Lung (tissue), 12 donors: ENCODE data around the gene GSTO2. TPM values are rescaled to one million over a fixed set of nuclear protein-coding genes. Genes with fewer than 3 reads are reported as not detected.

Experiments
- ATAC-seq: fragments of 200-7000 bp; cut with Tn5 transposase; one replicate; pipeline ENCODE4 v1.9.1; 2020; ENCODE audit warnings: moderate number of reproducible peaks; ENCODE audit not compliant: insufficient read depth, low FRiP score
- DNase-seq, 3 donors: peaks; one replicate each; pipeline ENCODE4 v3.0.0-alpha.2; 2013 to 2017
- H3K27ac ChIP-seq, 2 donors: one replicate each; pipeline ENCODE4 v1.5.1; 2013; ENCODE audit warnings: mild to moderate bottlenecking in 2 of 2, moderate library complexity in 2 of 2, control low read depth in 1 of 2, inconsistent platforms in 1 of 2, low read depth in 1 of 2, low read length in 1 of 2
- H3K27me3 ChIP-seq, 3 donors: one replicate each; pipeline ENCODE4 v1.5.1; 2013; ENCODE audit warnings: low read length in 2 of 3; ENCODE audit not compliant: control insufficient read depth in 3 of 3, insufficient read depth in 3 of 3
- H3K36me3 ChIP-seq, 4 donors: one replicate each; pipeline ENCODE4 v1.5.1; 2013; ENCODE audit warnings: low read length in 4 of 4, mild to moderate bottlenecking in 1 of 4, moderate library complexity in 1 of 4; ENCODE audit not compliant: control insufficient read depth in 4 of 4, insufficient read depth in 4 of 4
- H3K4me1 ChIP-seq, 5 donors: one replicate each; pipeline ENCODE4 v1.5.1; 2013; ENCODE audit warnings: low read length in 5 of 5, mild to moderate bottlenecking in 2 of 5, moderate library complexity in 1 of 5; ENCODE audit not compliant: control insufficient read depth in 5 of 5, insufficient read depth in 5 of 5
- H3K4me3 ChIP-seq: one replicate; pipeline ENCODE4 v1.5.1; 2013; ENCODE audit warnings: mild to moderate bottlenecking, control low read depth, moderate library complexity
- H3K9ac ChIP-seq, 2 donors: one replicate each; pipeline ENCODE4 v1.5.1; 2013; ENCODE audit warnings: low read length in 2 of 2, control low read depth in 1 of 2; ENCODE audit not compliant: insufficient read depth in 1 of 2
- H3K9me3 ChIP-seq, 4 donors: one replicate each; pipeline ENCODE4 v1.5.1; 2013; ENCODE audit warnings: low read length in 3 of 4, mild to moderate bottlenecking in 1 of 4, moderate library complexity in 1 of 4; ENCODE audit not compliant: control insufficient read depth in 4 of 4, insufficient read depth in 3 of 4
- WGBS, 2 donors: extraction: QIAGEN DNeasy Blood & Tissue Kit; methylation state at CpG; one replicate each; pipeline ENCODE4 v1.1.7; 2013; 5-methylcytosine and 5-hydroxymethylcytosine counted together
- polyA plus RNA-seq, 2 donors: library from polyadenylated mRNA; stranded (reverse); fragments of 200-250 nt; gene quantifications; one replicate each; pipeline ENCODE4 v1.2.1, GENCODE V29; 2013
- total RNA-seq, 2 donors: library from RNA; depleted of rRNA in 1 of 2; stranded (reverse); fragments of >200 nt in 1 of 2; gene quantifications; one replicate each; pipeline ENCODE4 v1.2.1, GENCODE V29; 2014 to 2021
- TF ChIP-seq, protein P1 (sequence below): IDR thresholded peaks from 2 replicates; pipeline ENCODE4 v1.5.1; 2012; ENCODE audit warnings: mild to moderate bottlenecking; ENCODE audit errors: control extremely low read depth, extremely low read depth
- donor health status: control.
- donor health status: control.
- donor health status: Bipolar disorder and iron deficiency.
- donor health status: healthy.
- donor health status: DM: yes; HTN: yes; CAD: no.

The GSTO2 gene
- total and polyA plus RNA-seq, 4 donors = 6.6 to 25.9 (median 12.1) TPM

DNA sequence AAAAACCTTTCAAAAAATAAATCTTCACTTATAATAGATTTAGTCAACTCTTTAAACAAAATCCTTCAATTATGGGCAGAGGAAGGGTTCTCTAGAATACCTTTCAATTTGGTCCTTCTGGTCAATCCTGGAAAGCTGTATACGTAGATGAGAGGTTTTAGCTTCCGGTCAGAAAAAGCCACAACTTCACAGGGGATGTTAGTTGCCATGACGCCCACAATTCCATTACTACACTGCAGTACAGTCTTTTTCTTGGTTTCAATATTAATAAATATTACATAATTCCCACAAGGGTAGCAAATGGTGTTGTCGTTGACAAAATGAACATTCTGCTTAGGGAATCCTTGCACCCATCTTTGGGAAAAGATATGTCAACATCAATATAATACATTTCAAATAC lies 38.5 kb upstream of the GSTO2 start:
- Histone ChIP-seq H3K9ac (no peak overlapping the region), H3K36me3 (no peaks in the 10 kb centered on the region), H3K27ac (no peak overlapping the region), H3K9me3 (no peaks in the 10 kb centered on the region), H3K4me3 (no peak overlapping the region), H3K4me1 (peaks cover 0 to 6% (median 0%) of the 10 kb centered on the region in 5 donors), H3K27me3 (no peaks in the 10 kb centered on the region)
- ATAC-seq (no peak), DNase-seq (peak in 1 of 3 donors; percentile 13)
- TF ChIP-seq, protein P1, sequence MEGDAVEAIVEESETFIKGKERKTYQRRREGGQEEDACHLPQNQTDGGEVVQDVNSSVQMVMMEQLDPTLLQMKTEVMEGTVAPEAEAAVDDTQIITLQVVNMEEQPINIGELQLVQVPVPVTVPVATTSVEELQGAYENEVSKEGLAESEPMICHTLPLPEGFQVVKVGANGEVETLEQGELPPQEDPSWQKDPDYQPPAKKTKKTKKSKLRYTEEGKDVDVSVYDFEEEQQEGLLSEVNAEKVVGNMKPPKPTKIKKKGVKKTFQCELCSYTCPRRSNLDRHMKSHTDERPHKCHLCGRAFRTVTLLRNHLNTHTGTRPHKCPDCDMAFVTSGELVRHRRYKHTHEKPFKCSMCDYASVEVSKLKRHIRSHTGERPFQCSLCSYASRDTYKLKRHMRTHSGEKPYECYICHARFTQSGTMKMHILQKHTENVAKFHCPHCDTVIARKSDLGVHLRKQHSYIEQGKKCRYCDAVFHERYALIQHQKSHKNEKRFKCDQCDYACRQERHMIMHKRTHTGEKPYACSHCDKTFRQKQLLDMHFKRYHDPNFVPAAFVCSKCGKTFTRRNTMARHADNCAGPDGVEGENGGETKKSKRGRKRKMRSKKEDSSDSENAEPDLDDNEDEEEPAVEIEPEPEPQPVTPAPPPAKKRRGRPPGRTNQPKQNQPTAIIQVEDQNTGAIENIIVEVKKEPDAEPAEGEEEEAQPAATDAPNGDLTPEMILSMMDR = no peak
- WGBS, 2 donors = 71 to 80% methylated on average over 4 of the region's 4 CpGs

DNA sequence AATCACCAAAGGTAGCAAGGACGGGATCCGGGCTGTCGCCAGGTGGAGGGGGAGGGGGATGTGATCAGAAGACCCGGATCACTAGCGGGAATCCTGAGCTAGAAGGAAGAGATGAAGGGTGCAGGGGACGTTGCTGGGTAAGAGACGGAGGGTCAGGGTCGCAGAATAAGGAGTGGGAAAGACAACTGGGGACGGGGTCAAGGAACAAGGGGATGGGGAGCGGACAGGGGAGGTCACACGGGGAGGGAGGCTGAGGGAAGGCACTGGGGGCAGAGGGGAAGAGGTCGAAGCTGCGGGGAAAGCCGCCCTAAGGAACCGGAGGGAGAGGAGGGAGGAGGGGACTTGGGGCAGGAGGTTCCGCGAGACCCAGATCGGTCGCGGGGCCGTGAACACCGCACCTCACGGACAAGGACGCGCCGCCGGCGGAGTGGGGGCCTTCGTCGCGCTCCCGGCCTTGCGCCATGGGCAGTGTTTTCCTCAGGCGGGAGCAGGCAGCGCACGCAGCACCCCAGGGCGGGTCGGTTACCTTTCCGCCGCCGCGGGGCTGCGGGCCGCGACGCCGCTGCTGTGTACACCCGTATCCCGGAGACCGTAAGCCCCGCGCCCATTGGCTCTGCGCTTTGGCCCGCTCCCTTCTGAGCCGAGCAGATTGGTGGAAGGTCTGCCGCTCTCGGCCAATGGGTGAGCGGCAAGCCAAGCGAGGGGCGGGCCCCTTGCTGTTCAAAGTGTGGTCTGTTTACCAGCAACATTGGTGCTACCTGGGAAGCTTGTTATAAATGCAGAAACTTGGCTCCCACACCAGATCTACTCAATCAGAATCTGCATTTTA lies 37.0 kb upstream of the GSTO2 start, which contains the start of gene CFAP43:
CFAP43 (minus strand) TSS at position 581 of the 829 bp plus-strand sequence; CDS start at position 463, 118 bp downstream.
- peak within 1 kb of the TSS in 1 of 2 donors; percentile 91 for H3K27ac ChIP-seq

DNA sequence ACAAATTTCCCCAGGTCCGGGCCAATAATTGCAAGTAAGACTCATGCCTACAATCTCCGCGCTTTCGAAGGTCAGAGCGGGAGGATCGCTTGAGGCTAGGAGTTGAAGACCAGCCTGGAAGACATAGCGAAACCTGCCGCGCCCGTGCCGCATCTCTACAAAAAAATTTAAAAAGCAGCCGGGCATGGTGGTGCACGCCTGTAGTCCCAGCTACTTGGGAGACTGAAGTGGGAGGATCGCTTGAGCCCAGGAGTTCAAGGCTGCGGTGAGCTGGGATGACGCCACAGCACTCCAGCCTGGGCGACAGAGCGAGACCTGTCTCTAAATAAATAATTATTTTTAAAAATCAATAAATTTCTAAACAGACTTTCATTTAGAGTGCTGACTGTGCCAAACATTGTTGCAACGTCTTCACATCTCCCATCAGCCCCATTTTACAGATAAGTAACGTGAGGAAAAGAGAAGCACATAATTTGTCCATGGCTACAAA lies 36.3 kb upstream of the GSTO2 start:
- Histone ChIP-seq H3K4me1 (peaks cover 0 to 6% (median 0%) of the 10 kb centered on the region in 5 donors), H3K9me3 (no peaks in the 10 kb centered on the region), H3K4me3 (peak overlapping the region; percentile 47), H3K27me3 (no peaks in the 10 kb centered on the region), H3K27ac (no peak overlapping the region), H3K9ac (peak overlapping the region in 1 of 2 donors; percentile 1), H3K36me3 (no peaks in the 10 kb centered on the region)
- WGBS, 2 donors = 12 to 13% methylated on average over 20 of the region's 20 CpGs
- TF ChIP-seq, protein P1 = no peak
- ATAC-seq (peak; percentile 13), DNase-seq (no peak)

More for the DNA sequence above, 37.0 kb upstream of the GSTO2 start, which contains the start of gene CFAP43:
- Histone ChIP-seq H3K4me3 (peak within 1 kb of the TSS; percentile 95), H3K27me3 (no peaks in the 10 kb centered on the region), H3K9me3 (no peaks in the 10 kb centered on the region), H3K36me3 (no peaks in the 10 kb centered on the region), H3K9ac (peak within 1 kb of the TSS; percentile 91 to 99), H3K4me1 (peaks cover 0 to 6% (median 0%) of the 10 kb centered on the region in 5 donors)
- TF ChIP-seq, protein P1 = no peak
- 1% methylated on average over 59 to 60 of the region's 60 CpGs for WGBS, 2 donors
- DNase-seq (peak; percentile 98), ATAC-seq (peak; percentile 100)
